NCI-H2081 (cell line): ENCODE results near the gene SUSD4.
"Not testable (repeated sequence)": the region's sequence is repeated elsewhere in the genome, so short reads cannot be mapped to it uniquely, and the experiment has no call there.

ENCODE experiments used
- DNase-seq, 2 experiments: peaks; one replicate each; lab custom pipeline; 2025; lab: John Stamatoyannopoulos, UW

The SUSD4 gene

DNA sequence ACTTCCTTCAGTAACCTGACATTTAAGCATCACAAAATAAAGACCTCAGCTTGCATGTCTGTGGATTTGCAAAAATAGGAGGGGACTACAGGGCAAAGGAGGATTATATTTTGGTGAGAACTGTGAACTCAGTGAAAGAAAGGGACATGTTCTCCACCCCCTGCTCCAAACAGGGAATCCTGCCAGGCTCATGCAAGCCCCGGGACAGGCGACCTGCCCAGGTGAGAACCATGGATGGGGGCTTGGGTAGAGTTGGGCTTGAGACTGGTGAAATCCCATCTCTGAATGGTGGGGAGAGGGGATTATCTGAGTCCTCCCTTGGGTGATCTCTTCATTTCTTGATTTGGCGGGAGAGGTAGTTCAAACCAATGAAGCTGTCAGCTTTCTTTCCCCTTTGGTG lies 110.1 kb downstream of the SUSD4 start:
- DNase-seq: no peak

DNA sequence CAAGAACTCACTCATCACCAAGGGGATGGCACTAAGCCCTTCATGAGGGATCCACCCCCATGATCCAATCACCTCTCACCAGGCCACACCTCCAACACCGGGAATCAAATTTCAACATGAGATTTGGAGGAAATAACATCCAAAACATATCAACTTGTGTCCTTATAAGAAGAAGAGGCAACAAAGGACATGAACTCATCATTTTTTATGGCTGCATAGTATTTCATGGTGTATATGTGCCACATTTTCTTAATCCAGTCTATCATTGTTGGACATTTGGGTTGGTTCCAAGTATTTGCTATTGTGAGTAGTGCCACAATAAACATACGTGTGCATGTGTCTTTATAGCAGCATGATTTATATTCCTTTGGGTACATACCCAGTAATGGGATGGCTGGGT lies 112.6 kb downstream of the SUSD4 start:
- DNase-seq: not testable (repeated sequence)

DNA sequence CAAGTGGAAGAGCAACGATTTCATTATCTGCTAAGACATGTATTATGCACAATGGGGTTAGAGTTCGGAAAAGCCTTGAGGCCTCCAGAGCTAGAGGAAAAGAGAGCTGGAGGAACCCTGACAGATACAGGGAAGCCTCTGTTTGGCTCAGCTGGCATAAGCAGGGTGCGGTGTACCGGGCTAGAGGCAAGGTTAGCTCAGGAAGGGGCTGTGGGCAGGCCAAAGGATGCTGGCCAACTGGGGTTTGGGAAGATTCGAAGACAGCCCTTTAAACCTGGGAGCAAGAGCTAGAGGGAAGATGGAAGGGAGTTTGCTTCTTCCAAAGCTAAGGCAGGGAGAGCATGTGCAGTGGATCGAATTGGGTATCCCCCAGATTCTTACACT lies 113.4 kb downstream of the SUSD4 start:
- DNase-seq: no peak

DNA sequence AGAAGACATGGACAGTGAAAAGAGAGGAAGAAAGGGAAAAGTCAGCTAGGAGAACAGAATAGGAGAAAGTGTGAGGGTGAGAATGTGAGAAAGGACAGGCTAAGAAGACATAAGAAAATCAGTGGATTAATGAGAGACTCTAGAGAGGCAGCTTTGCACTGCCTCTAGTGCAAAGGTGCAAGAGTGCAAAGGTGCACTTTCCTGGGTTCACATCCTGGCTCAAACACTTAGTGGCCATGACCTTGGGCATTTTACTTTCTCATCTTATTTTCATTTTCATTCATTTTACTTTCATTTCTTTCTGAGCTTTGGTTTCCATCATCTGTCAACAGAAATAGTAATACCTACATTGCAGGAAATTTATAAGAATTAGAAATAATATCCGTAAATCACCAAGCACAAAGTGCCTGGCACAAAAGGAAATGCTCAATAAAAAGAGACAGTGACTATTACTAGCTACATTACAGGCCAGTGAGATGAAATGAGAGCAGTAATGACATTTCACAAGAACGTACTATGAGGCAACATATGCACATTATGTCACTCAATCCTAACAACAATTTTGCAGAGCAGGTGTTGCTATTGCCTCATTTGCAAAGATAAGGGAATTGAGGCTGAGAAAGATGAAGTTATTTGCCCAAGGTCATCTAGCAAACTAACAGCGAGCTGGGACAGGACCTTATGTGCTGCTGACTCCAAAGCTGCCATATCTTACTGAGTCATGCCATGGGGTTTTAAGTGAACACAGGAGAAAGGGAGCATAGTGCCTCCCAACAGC lies 113.9 kb downstream of the SUSD4 start:
- no peak for DNase-seq

DNA sequence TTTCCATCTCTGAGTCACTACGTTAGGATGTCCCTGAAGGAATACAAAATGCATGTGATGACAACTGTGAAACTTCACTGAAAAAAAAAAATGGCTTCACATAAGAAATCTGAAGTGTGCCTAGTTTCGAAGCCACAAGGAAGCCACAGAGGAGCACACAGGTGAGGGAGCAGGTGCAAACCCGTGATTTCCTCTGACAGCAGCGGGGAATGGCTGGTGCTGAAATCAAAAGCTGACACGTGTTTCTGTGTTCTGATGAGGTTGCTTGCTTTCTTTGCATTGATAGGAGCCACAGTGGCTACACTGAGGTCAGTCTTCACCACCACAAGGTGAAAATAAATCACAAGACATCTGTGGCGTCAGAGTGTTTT lies 115.2 kb downstream of the SUSD4 start:
- peak in 1 of 2 experiments; percentile 24 for DNase-seq

DNA sequence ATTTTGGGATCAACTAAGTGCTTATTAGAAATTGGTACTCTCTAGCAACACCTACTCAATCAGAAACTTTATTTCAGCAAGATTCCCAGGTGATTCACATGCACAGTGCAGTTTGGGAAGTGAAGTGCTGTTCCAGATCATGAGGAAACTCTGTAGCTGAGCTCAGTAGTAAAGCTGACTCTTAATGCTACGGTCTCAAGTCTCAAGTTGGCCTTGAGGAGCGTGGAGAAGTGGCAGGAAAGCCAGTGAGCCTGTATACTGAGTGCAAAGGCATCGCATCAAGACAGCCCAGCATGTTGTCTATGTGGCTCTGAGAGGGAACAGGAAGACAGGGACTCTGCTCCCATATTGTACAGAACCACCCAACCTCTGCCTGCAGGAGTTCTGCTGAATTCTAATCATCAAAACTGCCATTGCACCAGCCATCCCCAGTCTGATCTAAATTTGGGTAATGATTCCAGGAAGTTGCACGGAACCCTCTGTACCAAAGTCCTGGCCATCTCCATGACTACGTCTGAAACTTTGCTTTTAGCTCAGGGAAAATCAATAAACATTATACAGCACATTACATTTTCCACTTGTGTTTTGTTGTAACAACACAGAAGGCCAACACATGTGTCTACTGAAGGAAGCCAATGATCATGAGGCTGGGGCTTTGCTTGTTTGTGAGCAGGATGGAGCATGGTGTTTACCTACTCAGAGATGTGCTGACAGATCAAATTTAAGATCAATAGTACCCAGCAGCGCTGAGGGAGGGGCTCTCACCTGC lies 115.8 kb downstream of the SUSD4 start:
- DNase-seq: no peak

DNA sequence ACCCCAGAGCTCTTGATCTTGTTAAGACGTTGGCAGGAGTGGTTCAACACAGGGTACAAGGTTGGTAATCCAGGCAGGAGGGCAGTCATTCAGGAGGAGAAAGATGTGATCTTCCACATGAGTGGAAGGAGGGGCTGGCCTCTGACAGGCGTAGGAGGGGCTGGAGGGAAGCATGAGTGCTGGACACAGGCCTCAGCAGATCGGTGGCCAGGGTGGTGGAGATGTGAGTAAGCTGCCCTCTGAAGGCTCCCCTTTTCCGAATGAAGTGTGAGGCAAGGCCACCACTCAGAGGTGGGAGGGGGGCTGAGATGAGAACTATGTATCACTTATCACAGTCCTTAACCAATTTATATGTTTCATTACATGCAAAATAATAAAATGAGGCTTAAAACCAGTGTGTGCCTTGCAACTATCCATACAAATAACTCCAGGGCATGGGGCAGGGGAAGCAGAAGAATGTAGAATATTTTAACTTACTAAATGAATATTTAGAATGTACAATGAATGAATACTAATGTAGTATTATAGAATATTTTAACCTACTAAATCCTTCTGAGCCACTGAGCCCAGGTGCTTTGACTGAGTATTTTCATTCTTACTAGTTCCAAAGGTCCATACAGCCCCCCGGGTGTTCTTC lies 117.4 kb downstream of the SUSD4 start:
- no peak for DNase-seq

DNA sequence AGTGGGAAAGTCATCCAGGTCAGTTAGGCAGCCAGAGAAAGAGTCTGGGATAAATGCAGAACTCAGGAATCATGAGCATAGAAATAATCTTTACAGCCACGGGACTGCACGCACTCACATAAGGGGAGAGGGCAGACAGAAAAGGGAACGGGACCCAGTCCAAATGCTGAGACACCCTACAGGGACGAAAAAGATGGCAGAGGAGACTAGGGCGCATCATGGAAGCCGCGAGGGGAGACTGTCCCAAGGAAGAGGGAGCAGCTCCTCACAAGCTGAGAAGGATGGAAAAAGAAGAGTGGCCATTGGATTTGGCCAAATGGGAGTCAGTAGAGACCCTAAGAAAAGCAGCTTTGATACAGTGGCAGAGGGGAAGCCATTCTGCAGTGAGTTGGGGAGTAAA lies 118.0 kb downstream of the SUSD4 start:
- no peak for DNase-seq

DNA sequence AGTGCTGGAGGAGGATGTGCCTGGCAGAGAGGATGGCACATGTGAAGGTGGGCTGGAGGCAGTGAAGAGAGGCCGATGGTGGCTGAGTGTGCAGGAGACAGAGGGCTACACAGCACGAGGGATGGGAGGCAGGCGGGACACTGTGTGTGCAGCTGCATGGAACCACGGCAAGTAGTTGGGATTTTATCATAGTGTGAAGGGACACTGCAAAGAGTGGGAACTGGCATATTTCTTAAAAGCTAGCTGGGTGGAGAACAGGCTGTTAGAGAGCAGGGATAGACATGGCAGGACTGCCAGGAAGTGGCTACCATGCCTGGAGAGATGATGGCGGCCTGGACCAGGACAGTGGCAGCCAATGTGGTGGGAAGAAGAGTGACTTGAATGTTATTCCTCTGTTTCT lies 118.6 kb downstream of the SUSD4 start:
- no peak for DNase-seq

DNA sequence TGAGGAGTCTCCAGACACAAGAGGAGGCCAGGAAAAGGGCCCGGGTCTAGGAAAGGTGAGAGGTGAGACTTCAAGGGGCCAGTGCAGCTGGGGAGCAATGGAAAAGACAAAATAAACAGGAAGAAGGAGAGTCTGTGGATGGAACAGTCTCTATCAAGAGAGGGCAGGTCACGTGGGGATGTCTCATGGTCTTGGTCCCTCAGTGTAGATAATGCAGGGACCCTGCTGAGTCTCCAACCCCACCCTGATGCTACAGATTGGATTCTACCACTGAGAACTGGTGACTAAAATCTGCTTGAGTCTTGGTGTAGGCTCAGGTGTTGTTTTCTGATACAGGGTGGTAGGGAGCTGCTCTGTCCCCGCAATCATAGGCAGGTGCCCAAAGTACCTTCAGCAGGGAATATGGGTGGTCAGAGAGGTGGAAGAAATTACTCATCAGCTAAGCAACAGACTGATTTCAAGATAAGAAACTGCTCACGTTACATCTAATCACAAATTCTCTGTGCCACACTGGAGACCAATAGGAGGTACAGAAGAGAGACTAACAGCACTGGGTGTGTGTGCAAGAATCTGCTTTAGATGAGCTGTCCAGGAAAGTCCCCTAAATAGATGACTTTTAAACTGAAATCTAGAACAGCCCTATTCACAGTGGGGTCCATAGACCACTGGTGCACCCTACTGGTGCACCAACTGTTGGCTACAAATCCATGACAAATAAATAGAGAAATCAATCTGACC lies 119.4 kb downstream of the SUSD4 start:
- no peak for DNase-seq

DNA sequence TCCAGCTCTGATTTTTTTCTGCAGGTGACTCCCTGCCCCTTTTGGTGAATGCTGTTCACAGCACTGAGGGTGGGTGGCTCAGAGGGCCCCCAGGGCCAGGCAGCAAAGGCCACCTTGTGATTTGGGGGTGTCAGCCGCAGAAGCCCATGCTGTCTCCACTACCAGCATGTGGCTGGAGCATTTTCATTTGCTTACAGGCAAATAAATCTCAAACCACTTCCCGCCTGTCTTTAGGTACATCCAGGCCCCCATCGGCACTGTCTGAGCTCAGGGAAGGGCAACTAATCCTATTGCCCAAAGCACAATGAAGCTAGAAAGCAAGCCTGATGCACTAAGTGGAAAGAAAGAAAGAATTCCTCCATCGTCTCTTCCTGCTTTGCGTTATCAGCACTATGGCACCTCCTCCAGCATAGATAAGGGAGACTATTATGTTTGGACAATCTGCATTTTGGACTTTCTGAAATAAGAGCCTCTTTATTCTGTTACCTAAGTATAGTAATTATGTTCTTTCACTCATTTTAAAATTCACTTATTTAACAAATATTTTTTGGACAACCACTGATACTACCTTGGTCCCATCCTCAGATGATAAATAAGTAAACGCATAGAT lies 120.4 kb downstream of the SUSD4 start:
- no peak for DNase-seq

DNA sequence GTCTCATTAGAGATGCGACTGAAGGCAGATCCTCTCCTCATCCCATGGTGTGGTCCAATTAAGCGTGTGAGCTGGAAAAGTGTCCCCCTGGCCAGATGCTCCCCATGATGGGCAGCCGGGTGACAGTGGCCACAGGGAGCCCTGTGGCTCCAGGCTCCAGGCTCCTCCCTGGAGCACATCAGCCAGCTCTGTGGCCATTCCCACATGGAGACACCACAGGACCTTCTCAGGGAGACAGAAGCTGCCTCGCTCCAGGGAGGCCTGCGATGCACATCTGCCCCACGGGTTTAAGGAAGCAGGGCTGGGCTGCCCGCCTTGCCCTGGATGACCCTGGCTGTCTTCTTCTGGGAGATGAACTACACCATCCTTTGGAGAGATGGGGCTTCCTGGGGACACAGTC lies 121.0 kb downstream of the SUSD4 start:
- DNase-seq: no peak

DNA sequence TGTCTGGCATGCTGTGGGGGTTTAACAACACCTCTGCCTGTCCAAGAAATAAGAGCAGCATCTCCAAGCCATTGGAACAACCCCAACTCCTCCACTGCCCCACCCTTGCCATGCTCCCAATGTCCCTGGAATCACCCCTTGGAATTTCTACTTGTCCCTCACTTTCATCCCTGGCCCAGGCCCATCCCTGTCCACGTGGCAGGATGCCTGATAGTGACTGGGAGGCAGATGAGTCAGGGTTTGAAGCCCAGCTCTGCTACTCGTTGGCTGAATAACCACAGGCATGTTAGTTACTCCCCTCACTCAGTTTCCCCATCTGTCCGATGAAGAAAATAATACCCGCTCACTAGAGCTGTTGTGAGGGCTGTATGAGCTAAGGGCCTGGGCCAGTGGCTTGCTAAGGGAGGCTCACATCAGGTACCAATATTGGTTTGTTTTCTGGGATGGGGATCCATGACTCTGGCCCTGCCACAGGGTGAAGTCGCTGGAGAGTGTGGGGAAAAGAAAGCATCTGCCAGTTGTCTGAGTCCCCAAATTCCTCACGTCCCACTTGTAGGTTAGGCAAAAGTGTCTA lies 121.5 kb downstream of the SUSD4 start:
- no peak for DNase-seq

DNA sequence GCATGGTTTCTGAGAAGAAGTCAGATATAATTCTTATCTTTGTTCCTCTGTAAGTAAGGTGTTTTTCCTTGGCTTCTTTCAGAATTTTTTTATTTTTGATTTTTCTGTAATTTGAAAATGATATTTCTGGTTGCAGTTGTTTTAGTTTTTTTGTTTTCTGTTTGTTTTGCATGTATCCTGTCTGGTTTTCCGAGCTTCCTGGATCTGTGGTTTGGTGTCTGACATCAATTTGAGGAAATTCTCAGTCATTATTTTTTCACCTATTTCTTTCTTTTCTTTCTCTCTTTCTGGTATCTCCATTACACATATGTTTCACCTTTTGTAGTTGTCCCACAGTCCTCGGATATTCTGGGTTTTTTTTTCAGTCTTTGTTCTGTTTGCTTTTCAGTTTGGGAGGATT lies 123.9 kb downstream of the SUSD4 start:
- DNase-seq: no peak

DNA sequence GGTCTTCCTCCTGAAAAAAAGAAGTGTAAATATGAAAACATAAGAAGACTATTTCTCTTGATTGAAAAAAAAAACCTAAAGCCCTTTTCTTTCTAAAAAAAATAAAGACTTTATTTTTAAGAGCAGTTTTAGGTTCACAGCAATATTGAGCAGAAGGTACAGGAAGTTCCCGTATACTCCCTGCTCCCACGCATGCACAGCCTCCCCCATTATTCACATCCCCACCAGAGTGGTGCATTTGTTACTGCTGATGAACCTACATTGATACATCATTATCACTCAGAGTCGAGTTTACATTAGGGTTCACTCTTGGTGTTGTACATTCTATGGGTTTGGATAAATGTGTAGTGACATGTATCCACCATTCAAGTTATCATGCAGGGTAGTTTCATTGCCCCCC lies 128.9 kb downstream of the SUSD4 start:
- DNase-seq: no peak

DNA sequence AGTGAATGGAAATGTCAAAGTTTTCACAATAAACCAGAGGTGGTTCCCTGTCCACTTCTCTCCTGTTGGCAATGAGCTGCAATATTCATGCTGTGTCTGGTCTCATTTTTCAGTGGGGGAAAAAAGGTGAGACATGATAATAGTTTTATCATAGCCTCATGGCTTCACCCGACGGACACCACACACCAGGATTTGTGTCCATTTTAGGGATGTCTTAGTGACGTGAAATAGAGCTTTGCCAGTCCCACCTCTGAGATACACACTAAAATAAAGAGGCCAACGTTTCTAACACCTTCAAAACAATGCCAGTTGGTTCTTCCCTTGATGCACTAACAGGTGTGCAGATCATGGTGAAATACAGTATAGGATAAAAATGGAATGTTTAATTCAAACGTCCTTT lies 129.4 kb downstream of the SUSD4 start:
- DNase-seq: no peak

DNA sequence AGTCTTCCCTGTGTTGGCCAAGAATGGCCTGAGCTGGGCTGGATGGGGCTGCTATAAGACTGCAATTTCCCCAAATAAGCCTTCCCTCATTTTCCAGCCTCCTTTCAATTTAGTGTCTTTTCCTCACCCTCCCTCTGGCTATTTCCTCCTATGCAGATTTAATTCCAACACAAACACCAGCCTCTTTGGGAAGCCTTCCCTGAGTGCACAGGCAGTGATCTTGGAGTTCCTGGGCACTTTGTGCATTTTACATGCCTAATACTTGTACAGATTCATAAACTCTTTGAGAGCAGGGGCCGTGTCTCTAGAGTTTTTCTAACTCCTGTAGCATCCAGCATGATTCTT lies 129.8 kb downstream of the SUSD4 start:
- DNase-seq: no peak

DNA sequence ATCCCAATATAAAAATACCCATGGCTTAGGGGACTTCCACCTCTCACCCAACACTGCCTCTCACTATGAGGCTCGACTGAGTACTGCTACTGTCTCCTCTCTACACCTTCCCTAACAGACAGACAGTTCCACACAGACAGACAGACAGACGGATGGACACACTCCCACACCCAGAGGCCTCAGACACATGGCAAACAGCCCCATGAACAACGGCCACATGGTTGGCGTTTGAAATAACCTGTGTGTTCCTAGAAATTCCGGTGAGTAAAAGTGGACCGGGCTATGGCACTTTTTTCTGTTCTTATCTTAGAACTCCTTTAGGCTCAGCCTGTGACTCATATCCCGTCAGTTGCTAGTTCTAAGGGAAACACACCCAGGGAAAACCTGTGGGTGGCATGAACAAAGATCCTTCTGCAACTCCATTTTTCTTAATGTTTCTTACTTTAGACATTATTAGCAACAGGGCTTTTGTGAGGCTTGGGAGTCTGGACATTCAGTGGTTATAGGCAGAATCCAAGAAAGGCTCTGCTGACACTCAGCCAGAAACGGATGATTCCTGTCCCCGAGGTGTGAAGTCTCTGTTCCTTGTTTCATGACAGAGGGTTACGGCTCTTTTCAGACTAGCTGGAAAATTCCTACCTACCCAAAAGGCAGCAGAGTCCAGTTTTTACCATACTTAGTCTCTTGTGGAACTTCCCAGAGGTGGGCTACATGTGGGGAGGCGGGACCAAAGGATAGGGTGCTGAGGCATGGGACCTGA lies 130.4 kb downstream of the SUSD4 start:
- no peak for DNase-seq

DNA sequence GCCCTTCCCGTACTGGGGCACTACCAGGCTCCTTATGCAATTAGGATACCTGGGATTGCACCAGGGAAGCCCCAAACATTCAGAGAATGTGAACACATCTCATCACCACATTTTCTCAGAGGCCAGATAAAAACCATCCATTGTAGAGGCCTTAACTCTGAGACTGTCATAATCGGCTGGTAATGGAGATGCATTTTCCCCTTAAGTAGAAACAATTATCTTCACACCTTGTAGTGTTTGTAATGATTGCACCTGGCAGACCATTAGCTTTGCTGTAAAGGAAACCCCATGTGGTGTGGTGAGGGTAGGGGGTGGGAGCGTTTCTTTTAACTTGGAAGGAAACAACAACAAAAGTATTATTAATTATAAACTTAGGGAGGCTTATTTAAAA lies 131.0 kb downstream of the SUSD4 start:
- DNase-seq: peak in 1 of 2 experiments; percentile 79

DNA sequence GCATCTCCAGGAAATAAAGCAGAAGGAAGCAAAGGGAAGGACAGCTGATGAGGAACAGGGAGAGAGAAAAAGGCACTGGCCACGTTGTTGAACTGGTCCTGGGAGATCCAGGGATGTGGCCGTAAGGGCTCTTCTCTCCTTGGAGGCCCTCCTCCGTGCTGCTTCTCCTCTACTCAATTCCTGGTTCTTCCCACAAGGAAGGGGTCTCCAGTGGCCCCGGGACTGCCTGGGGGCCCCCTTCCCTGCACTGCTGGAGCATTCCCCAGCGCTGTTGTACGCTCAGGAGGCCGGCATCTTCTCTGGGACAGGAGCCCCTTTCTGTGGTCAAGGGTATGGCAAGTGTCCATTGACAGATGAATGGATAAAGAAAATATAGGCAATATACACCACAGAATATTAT lies 132.4 kb downstream of the SUSD4 start:
- no peak for DNase-seq

DNA sequence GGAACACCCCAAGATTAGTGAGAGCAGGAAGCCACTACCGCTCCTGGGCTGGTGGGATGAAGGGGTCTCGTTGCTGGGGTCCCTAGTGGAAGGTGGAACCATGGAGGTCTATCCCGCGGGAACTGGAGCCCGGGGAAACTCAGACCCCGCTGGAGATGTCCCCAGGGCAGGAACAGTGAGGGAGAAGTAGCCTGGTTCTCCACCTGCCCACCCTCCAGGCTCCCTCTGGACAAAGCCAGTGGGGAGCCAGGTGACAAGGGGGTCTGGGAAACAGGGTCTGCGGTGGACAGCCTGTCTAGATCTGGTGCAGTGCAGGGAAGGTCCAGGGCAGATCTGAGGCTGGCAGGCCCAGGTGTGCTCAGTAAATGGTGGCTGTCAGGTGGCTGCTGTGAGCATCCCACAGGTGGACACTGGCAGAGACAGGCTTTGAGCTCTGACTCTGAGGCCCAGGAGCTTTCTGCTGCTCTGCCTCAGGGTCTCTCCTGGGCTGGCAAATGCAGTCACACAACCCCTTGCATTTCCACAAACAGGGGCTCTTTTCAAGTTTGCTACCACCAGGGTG lies 132.9 kb downstream of the SUSD4 start:
- no peak for DNase-seq
